GM23338 (cell line): ENCODE measurements around the gene RBP3. TPM values are rescaled to one million over a fixed set of nuclear protein-coding genes. Genes with fewer than 3 reads are reported as not detected.

ENCODE experiments used
- ATAC-seq: fragments of 200-7000 bp; cut with Tn5 transposase; 3 replicates; pipeline ENCODE4 v1.9.1; 2020
- DNase-seq: peaks from one replicate; pipeline ENCODE4 v3.0.0-alpha.2; 2015; ENCODE audit warnings: low spot score
- H2AFZ ChIP-seq: fragments of 200-600 bp; sonication (generic); 2 replicates; pipeline ENCODE4 v1.8.0; 2016; ENCODE audit warnings: antibody characterized with exemption, mild to moderate bottlenecking, moderate library complexity
- H3F3A ChIP-seq: fragments of 200-600 bp; sonication (generic); replicated peaks from 2 replicates; pipeline ENCODE4 v1.8.0; 2017; ENCODE audit warnings: antibody characterized with exemption, mixed run types, low read depth
- H3K27ac ChIP-seq: fragments of 200-600 bp; sonication (generic); 2 replicates; pipeline ENCODE4 v1.6.1; 2016; ENCODE audit warnings: low read depth
- H3K27me3 ChIP-seq: fragments of 200-600 bp; sonication (generic); 2 replicates; pipeline ENCODE4 v1.8.0; 2016; ENCODE audit warnings: mild to moderate bottlenecking, mixed run types, moderate library complexity; ENCODE audit not compliant: insufficient read depth
- H3K36me3 ChIP-seq: fragments of 200-600 bp; sonication (generic); 2 replicates; pipeline ENCODE4 v1.8.0; 2016; ENCODE audit warnings: mild to moderate bottlenecking; ENCODE audit not compliant: insufficient read depth
- H3K4me1 ChIP-seq: fragments of 200-600 bp; sonication (generic); 2 replicates; pipeline ENCODE4 v1.8.0; 2016; ENCODE audit warnings: mild to moderate bottlenecking, moderate library complexity; ENCODE audit not compliant: insufficient read depth
- H3K4me2 ChIP-seq: fragments of 200-600 bp; sonication (generic); 2 replicates; pipeline ENCODE4 v1.7.1; 2017; ENCODE audit warnings: mixed run types
- H3K4me3 ChIP-seq: fragments of 200-600 bp; sonication (generic); 2 replicates; pipeline ENCODE4 v1.6.1; 2016; ENCODE audit warnings: mixed run types
- H3K79me2 ChIP-seq: fragments of 200-600 bp; sonication (generic); replicated peaks from 2 replicates; pipeline ENCODE4 v1.8.0; 2017; ENCODE audit warnings: mild to moderate bottlenecking; ENCODE audit not compliant: insufficient read depth
- H3K9me2 ChIP-seq: fragments of 200-600 bp; sonication (generic); 2 replicates; pipeline ENCODE4 v1.8.0; 2017; ENCODE audit not compliant: insufficient read depth
- H4K20me1 ChIP-seq: fragments of 200-600 bp; sonication (generic); replicated peaks from 2 replicates; pipeline ENCODE4 v1.8.0; 2017; ENCODE audit warnings: mild to moderate bottlenecking; ENCODE audit not compliant: insufficient read depth
- H3K27ac Mint-ChIP-seq: 2 replicates; pipeline ENCODE4 v1.8.0; 2020; ENCODE audit warnings: inconsistent platforms, mild to moderate bottlenecking, moderate library complexity, mixed read lengths
- H3K27me3 Mint-ChIP-seq: 3 replicates; pipeline ENCODE4 v1.8.0; 2022; ENCODE audit warnings: low read depth, mild to moderate bottlenecking, moderate library complexity, mixed read lengths, inconsistent platforms; ENCODE audit not compliant: insufficient read depth, poor library complexity
- H3K36me3 Mint-ChIP-seq: 3 replicates; pipeline ENCODE4 v1.8.0; 2021; ENCODE audit warnings: low read depth, mild to moderate bottlenecking, inconsistent platforms, moderate library complexity, mixed read lengths
- H3K4me1 Mint-ChIP-seq: 3 replicates; pipeline ENCODE4 v1.8.0; 2020; ENCODE audit warnings: mild to moderate bottlenecking, inconsistent platforms, mixed read lengths
- H3K4me3 Mint-ChIP-seq: 3 replicates; pipeline ENCODE4 v1.8.0; 2021; ENCODE audit warnings: moderate library complexity, mild to moderate bottlenecking, inconsistent platforms, mixed read lengths
- H3K9me3 Mint-ChIP-seq: 3 replicates; pipeline ENCODE4 v1.8.0; 2020; ENCODE audit warnings: moderate library complexity, mild to moderate bottlenecking, inconsistent platforms, mixed read lengths
- CREB1 ChIP-seq: fragments of 250-450 bp; sonication (Bioruptor Pico); IDR thresholded peaks from 2 replicates; pipeline ENCODE4 v1.5.0; 2020; ENCODE audit warnings: low read depth, mild to moderate bottlenecking, moderate library complexity
- CTCF ChIP-seq, 2 experiments: fragments of 200-600 bp in 1 of 2; sonication (generic) in 1 of 2; conservative IDR thresholded peaks; 2 replicates each; pipeline versions ENCODE4 v1.5.1 to v1.6.1; 2016 to 2017; ENCODE audit warnings: antibody characterized with exemption in 2 of 2, low read depth in 2 of 2, mild to moderate bottlenecking in 2 of 2, moderate library complexity in 1 of 2
- ETS1 ChIP-seq: IDR thresholded peaks from 2 replicates; pipeline ENCODE4 v1.6.1; 2016; ENCODE audit warnings: antibody characterized with exemption
- EZH2 ChIP-seq: fragments of 200-600 bp; sonication (generic); IDR thresholded peaks from one replicate; pipeline ENCODE4 v1.8.0; 2017; ENCODE audit warnings: antibody characterized with exemption, mild to moderate bottlenecking, low read depth; ENCODE audit not compliant: unreplicated experiment
- EZH2phosphoT487 ChIP-seq: fragments of 200-600 bp; sonication (generic); IDR thresholded peaks from one replicate; pipeline ENCODE4 v1.8.1; 2018; ENCODE audit warnings: antibody characterized with exemption; ENCODE audit not compliant: unreplicated experiment
- JUNB ChIP-seq: IDR thresholded peaks from one replicate; pipeline ENCODE4 v1.6.1; 2016; ENCODE audit warnings: antibody characterized with exemption; ENCODE audit not compliant: unreplicated experiment
- NANOG ChIP-seq: IDR thresholded peaks from 2 replicates; pipeline ENCODE4 v1.6.1; 2016; ENCODE audit warnings: antibody characterized with exemption, borderline replicate concordance
- POLR2AphosphoS5 ChIP-seq: IDR thresholded peaks from 2 replicates; pipeline ENCODE4 v1.6.1; 2016; ENCODE audit warnings: antibody characterized with exemption, low read depth
- REST ChIP-seq: IDR thresholded peaks from one replicate; pipeline ENCODE4 v1.6.1; 2018; ENCODE audit warnings: antibody characterized with exemption; ENCODE audit not compliant: unreplicated experiment
- STAT1 ChIP-seq: IDR thresholded peaks from one replicate; pipeline ENCODE4 v1.6.1; 2016; ENCODE audit warnings: antibody characterized with exemption; ENCODE audit not compliant: unreplicated experiment
- ZNF114 ChIP-seq: fragments of 250-450 bp; sonication (Bioruptor Pico); IDR thresholded peaks from 2 replicates; pipeline ENCODE4 v1.5.0; 2020; ENCODE audit warnings: mild to moderate bottlenecking, moderate library complexity
- ZNF331 ChIP-seq: fragments of 250-450 bp; sonication (Bioruptor Pico); IDR thresholded peaks from 2 replicates; pipeline ENCODE4 v1.5.0; 2020; ENCODE audit warnings: low read depth, mild to moderate bottlenecking, moderate library complexity
- polyA plus RNA-seq: library from polyadenylated mRNA; unstranded; fragments of >200 nt; fragmentation: Nextera tagmentation; extraction: Ambion mirVana; gene quantifications from 2 replicates; pipeline ENCODE4 v1.2.1, GENCODE V29; 2016
- total RNA-seq: library from RNA; depleted of rRNA; stranded (reverse); fragments of >200 nt; shearing (Covaris generic); gene quantifications from 2 replicates; pipeline ENCODE4 v1.2.3, GENCODE V29; 2014

Gene RBP3
- total and polyA plus RNA-seq, 2 experiments from 2014 or later: not detected

- ATAC-seq: no peak
- Mint-ChIP-seq H3K27ac (no peak overlapping the region), H3K27me3 (peaks cover 6% of the 10 kb centered on the region)
These were observed 9.0 kb downstream of the RBP3 start for GRCh38 chr10:47357131-47357582.

GRCh38 chr10:47357911-47358310, 9.7 kb downstream of the RBP3 start:
- no peak for TF ChIP-seq EZH2
- no peak overlapping the region for H3K4me3 Mint-ChIP-seq

More at GRCh38 chr10:47357131-47357582, 9.0 kb downstream of the RBP3 start:
- Mint-ChIP-seq H3K9me3 (no peaks in the 10 kb centered on the region), H3K4me1 (no peaks in the 10 kb centered on the region; the same call in 2 of the 3 replicates), H3K36me3 (no peaks in the 10 kb centered on the region), H3K4me3 (no peak overlapping the region)
- no peaks in the 10 kb centered on the region for H3K4me1 ChIP-seq
- H4K20me1 ChIP-seq: no peaks in the 10 kb centered on the region
- no peaks in the 10 kb centered on the region for H3K9me2 ChIP-seq
- no peak for TF ChIP-seq ZNF331 (CRISPR knock-in tag)
- no peak for TF ChIP-seq NANOG
- TF ChIP-seq CREB1 (CRISPR knock-in tag): no peak
- H3K4me2 ChIP-seq: no peak overlapping the region
- no peak for DNase-seq
- no peaks in the 10 kb centered on the region for H3K79me2 ChIP-seq
- no peak overlapping the region for H3K27ac ChIP-seq
- H3K36me3 ChIP-seq: no peaks in the 10 kb centered on the region
- H2AFZ ChIP-seq: no peak overlapping the region
- no peaks in the 10 kb centered on the region for H3F3A ChIP-seq
- H3K4me3 ChIP-seq: no peak overlapping the region
- no peaks in the 10 kb centered on the region for H3K27me3 ChIP-seq

DNA sequence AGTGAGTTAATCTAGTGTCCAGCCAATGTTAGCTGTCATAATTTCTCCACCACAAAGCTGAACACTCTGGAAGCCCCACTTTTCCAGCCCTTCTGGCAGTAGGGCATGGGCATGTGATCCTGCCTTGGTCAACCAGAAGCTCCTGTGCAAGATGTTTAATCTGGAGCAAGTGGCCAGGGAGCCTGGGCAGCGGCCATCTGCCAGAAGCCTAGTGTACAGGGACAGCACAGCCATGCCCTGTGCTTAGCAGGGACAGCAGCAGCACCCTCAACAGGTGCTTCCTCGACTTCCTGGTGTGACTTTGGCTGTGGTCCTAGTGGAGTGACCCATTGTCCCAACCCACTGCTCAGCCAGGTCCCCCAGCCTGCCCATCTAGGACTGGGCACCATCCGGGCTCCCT, 10.3 kb downstream of the RBP3 start:
- Histone ChIP-seq H3K27ac (no peak overlapping the region), H3K79me2 (no peaks in the 10 kb centered on the region), H3K9me2 (no peaks in the 10 kb centered on the region), H3K4me3 (no peak overlapping the region), H3K36me3 (no peaks in the 10 kb centered on the region), H4K20me1 (no peaks in the 10 kb centered on the region), H3K4me1 (no peaks in the 10 kb centered on the region), H3K4me2 (no peak overlapping the region), H3F3A (no peaks in the 10 kb centered on the region), H3K27me3 (no peaks in the 10 kb centered on the region), H2AFZ (no peak overlapping the region)
- DNase-seq: no peak
- ATAC-seq: no peak
- no peak overlapping the region for H3K4me3 Mint-ChIP-seq
- H3K9me3 Mint-ChIP-seq: no peaks in the 10 kb centered on the region
- no peak overlapping the region for H3K27ac Mint-ChIP-seq
- peaks cover 5% of the 10 kb centered on the region for H3K27me3 Mint-ChIP-seq
- no peaks in the 10 kb centered on the region for H3K36me3 Mint-ChIP-seq
- no peak for TF ChIP-seq NANOG
- no peak for TF ChIP-seq CREB1 (CRISPR knock-in tag)
- TF ChIP-seq ZNF114 (CRISPR knock-in tag): no peak
- no peak for TF ChIP-seq ETS1
- TF ChIP-seq CTCF (conservative IDR thresholded peaks at IDR 0.05; ENCODE audit: low read depth in 2 of 2): no peak
- no peak for TF ChIP-seq EZH2
- no peak for TF ChIP-seq JUNB
- TF ChIP-seq REST: no peak
- no peak for TF ChIP-seq EZH2phosphoT487
- TF ChIP-seq STAT1: no peak
- no peak for TF ChIP-seq POLR2AphosphoS5
- H3K4me1 Mint-ChIP-seq: no peaks in the 10 kb centered on the region; the same call in 2 of the 3 replicates

More at GRCh38 chr10:47357911-47358310, 9.7 kb downstream of the RBP3 start:
- Histone ChIP-seq H2AFZ (no peak overlapping the region), H3K4me1 (no peaks in the 10 kb centered on the region), H3K9me2 (no peaks in the 10 kb centered on the region), H3K4me2 (no peak overlapping the region), H3F3A (no peaks in the 10 kb centered on the region), H3K79me2 (no peaks in the 10 kb centered on the region), H3K36me3 (no peaks in the 10 kb centered on the region), H3K27ac (no peak overlapping the region), H3K27me3 (no peaks in the 10 kb centered on the region), H3K4me3 (no peak overlapping the region), H4K20me1 (no peaks in the 10 kb centered on the region)
- ATAC-seq (no peak), DNase-seq (no peak)
- Mint-ChIP-seq H3K36me3 (no peaks in the 10 kb centered on the region), H3K27ac (no peak overlapping the region), H3K27me3 (peaks cover 5% of the 10 kb centered on the region), H3K4me1 (no peaks in the 10 kb centered on the region; the same call in 2 of the 3 replicates), H3K9me3 (no peaks in the 10 kb centered on the region)
